Keratinocyte (primary cell): Measurements from ENCODE around the gene DEF6.

Source experiments
- EZH2 ChIP-seq: IDR thresholded peaks from one replicate; pipeline ENCODE4 v1.6.1; 2012; ENCODE audit warnings: inconsistent platforms, mild to moderate bottlenecking, low read length, moderate library complexity
- TF ChIP-seq, protein P1 (sequence below), 3 experiments: IDR thresholded peaks in 1 of 3; conservative IDR thresholded peaks in 1 of 3; optimal IDR thresholded peaks in 1 of 3; 2 replicates in 2 of 3; 3 replicates in 1 of 3; pipeline versions ENCODE3 to v1.5.1; 2011; ENCODE audit warnings: low read length in 3 of 3, mild to moderate bottlenecking in 3 of 3, moderate library complexity in 2 of 3, control low read depth in 1 of 3, inconsistent platforms in 1 of 3; ENCODE audit not compliant: insufficient read depth in 2 of 3; ENCODE audit errors: extremely low read depth in 1 of 3

GRCh38 chr6:35370785-35371493 lies 73.3 kb downstream of the DEF6 start:
- TF ChIP-seq, protein P1, sequence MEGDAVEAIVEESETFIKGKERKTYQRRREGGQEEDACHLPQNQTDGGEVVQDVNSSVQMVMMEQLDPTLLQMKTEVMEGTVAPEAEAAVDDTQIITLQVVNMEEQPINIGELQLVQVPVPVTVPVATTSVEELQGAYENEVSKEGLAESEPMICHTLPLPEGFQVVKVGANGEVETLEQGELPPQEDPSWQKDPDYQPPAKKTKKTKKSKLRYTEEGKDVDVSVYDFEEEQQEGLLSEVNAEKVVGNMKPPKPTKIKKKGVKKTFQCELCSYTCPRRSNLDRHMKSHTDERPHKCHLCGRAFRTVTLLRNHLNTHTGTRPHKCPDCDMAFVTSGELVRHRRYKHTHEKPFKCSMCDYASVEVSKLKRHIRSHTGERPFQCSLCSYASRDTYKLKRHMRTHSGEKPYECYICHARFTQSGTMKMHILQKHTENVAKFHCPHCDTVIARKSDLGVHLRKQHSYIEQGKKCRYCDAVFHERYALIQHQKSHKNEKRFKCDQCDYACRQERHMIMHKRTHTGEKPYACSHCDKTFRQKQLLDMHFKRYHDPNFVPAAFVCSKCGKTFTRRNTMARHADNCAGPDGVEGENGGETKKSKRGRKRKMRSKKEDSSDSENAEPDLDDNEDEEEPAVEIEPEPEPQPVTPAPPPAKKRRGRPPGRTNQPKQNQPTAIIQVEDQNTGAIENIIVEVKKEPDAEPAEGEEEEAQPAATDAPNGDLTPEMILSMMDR (optimal IDR thresholded peaks at IDR 0.05 in 1 of 3, IDR thresholded peaks at IDR 0.05 in 1 of 3, conservative IDR thresholded peaks at IDR 0.05 in 1 of 3; ENCODE audit: extremely low read depth in 1 of 3, insufficient read depth in 2 of 3, low read length in 3 of 3): no peak
- TF ChIP-seq EZH2: no peak
